HG02885 (cell line): Measurements from ENCODE around the gene USO1.
A peak's percentile ranks its signal among the peaks of the same experiment; 100 is the strongest.
"Not testable (repeated sequence)": the region's sequence is repeated elsewhere in the genome, so short reads cannot be mapped to it uniquely, and the experiment has no call there.

ENCODE experiments used
- ATAC-seq: cut with Tn5 transposase; IDR thresholded peaks from one replicate; pipeline ENCODE4 v1.9.1; 2021; ENCODE audit warnings: mild to moderate bottlenecking; ENCODE audit not compliant: unreplicated experiment, poor library complexity

Gene USO1, protein sequence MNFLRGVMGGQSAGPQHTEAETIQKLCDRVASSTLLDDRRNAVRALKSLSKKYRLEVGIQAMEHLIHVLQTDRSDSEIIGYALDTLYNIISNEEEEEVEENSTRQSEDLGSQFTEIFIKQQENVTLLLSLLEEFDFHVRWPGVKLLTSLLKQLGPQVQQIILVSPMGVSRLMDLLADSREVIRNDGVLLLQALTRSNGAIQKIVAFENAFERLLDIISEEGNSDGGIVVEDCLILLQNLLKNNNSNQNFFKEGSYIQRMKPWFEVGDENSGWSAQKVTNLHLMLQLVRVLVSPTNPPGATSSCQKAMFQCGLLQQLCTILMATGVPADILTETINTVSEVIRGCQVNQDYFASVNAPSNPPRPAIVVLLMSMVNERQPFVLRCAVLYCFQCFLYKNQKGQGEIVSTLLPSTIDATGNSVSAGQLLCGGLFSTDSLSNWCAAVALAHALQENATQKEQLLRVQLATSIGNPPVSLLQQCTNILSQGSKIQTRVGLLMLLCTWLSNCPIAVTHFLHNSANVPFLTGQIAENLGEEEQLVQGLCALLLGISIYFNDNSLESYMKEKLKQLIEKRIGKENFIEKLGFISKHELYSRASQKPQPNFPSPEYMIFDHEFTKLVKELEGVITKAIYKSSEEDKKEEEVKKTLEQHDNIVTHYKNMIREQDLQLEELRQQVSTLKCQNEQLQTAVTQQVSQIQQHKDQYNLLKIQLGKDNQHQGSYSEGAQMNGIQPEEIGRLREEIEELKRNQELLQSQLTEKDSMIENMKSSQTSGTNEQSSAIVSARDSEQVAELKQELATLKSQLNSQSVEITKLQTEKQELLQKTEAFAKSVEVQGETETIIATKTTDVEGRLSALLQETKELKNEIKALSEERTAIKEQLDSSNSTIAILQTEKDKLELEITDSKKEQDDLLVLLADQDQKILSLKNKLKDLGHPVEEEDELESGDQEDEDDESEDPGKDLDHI

DNA sequence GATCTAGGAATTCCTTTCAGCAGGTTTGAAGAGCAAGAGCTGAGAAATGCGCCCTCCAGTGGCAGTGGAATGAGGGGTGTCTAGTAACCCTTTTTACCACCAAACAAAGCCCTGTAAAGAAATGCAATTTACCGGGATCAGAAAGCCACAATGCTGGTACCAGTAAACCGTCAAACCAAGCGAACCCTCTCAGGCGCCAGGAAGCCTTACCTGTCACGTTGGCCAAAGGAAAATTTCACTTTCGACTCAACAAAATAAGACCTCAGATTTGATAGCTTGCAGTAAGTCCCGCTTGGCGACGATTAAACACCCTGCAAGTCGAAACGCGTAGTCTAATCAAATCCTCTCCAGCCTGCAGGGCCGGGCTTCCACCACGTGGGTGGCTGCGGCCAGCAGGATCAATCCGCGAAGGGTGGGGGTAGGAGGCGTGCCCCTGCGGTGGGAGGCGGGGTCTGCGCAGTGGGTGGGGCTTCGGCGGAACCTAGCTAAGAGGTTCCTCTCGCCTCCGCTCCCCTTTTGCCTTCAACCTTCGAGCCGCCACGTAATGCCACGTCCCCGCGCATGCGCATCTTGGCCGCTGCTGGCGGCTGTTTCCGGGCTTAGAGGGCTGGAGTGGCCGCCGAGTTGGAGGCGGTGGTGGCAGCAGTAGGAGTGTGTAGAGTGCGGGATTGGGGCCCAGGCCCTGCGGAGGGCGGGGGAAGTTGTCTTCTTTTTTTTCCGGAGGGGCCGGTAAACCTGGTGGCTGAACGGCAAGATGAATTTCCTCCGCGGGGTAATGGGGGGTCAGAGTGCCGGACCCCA, at the start of gene USO1:
Gene USO1, plus strand, starts transcription at position 512 of the 801 bp plus-strand sequence. Its CDS starts 243 bp downstream, at position 755.
- ATAC-seq: peak; percentile 87

DNA sequence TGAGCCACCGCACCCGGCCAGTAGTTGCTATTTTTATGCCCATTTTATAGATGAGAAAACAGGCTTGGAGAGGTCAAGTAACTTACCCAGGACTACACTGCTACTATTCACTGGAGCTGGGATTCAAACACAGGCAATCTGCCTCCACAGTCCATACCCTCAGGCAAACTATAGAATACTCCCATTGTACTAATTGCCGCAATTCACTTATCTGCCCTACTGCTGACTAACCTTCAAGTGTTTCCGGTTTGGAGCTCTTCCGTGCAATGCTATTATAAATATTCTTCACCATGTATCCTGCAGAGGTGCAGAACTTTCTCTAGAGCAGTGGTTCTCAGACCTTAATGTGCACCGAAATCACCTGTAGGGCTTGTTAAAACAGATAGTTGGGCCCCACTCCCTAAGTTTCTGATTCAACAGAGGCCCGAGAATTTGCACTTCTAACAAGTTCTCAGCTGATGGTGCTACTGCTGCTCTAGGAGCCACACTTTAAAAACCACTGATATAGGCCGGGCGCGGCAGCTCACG, 49.3 kb upstream of the USO1 start:
- no peak for ATAC-seq

DNA sequence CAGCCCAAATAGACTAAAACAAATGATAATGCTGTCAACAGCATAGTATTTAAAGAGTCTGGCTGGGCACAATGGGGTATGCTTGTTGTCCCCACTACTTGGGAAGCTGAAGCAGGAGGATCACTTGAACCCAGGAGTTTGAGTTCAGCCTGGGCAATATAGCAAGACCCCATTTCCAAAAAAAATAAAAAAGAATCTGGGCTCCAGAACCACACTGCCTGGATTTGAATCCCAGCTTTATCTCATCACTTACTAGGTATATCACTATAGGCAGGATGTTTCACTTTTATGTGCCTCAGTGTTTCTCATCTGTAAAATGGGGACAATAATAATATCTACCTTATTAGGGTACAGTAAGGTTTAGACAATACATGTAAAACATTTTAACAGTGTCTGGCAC, 45.9 kb upstream of the USO1 start:
- ATAC-seq: no peak

DNA sequence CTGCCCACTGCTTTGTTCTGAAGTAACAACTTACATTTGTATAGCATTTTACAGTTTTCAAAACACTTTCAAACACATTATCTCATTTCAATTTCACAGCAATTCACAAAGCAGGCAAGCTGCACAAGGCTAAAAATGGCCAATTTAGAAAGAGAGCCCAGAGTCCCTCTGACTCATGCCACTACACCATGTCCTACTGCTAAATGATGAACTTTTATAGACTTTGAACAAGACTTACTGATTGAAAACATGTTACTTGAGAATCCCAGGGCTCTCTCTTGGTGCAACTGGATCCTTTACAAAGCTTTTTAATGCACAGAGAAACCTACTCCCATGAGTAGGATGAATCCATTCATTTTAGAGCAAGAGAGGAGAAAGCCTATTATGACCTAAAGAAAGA, 45.4 kb upstream of the USO1 start:
- ATAC-seq: no peak

DNA sequence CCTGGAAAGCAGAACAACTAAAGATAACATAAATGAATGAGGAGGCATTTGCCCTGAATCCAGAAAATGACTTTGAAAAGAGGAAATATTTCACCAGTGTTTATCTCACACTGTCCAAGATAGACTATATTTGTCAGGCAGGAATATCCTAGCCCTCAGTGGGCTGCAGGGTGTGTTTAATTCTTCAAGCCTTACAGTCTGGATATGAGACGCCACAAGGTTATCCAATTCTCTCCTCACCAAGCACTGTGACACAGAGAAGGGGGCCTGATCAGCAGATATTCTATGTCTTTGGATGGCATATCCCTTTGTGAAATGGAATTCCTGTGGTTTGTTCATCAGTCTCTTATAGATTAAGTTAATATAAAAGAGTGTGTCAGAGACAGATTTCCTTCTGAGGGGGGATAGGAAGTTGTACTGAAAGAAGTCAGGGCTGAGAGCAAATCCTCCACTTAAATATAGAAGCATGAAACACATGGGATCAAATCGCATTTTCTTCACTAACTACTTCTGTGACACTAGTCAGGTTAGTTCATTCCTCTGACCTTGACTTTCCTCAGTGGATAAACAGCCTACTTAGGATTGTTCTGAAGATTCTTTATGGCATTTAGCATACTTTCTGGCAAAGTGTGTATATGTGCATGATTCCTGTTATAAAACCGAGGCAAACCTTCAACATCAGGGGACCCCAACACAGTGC, 44.4 kb upstream of the USO1 start:
- ATAC-seq: no peak

DNA sequence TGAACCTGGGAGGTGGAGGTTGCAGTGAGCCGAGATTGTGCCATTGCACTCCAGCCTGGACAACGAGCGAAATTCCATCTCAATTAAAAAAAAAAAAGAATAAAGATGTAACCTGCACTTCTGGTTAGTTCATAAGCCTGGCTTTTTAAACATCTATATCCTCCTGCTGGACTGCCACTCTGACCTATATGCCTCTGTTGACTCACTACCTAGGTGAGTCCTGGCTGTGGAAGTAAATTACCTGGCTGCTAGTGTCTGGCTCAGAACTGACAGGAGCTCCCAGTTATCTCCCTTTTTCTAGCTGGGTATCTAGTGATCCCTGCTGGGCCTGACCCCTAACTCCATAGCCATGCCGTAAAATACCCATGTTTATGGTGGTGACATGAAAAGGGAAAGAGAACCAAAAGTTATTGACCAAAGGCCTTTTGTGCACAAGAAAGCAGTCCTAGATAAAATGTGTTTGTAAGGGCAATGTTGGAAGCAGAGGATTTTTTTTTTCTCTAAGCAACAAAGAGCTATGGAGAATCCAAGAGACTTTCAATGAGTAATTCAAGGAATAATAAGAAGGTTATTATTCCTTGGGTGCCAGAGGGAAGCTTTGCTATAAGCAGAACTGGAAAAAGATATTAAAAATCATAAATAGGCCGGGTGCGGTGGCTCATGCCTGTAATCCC, 40.8 kb upstream of the USO1 start:
- no peak for ATAC-seq

DNA sequence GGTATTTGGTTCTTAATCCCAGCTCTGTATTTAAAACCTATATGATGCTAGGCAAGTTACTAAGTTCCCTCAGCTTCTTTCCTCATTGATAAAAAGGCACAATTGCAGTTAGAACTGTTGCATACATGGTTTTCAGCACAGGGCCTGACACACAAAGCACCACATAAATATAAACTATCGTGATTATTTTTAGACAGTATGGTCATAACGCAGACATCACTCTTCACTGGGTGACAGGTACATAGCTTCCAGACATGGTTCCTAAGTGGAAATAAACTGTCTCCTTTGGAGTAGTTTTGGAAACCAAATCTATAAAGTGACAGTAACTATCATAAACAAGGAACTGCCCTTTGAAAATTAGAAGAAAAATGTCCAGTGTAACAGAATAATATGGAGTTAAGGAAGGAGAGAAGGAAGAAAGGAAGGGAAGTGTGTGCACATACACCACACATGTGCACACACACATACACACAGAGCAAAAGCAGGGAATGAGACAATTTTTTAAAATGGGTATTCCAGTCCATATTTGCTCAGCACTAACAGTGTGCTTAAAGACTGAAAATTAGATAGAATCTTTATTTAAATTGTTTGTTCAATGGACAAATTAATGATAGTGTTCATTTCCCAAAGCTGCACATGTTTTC, 38.7 kb upstream of the USO1 start:
- ATAC-seq: no peak

DNA sequence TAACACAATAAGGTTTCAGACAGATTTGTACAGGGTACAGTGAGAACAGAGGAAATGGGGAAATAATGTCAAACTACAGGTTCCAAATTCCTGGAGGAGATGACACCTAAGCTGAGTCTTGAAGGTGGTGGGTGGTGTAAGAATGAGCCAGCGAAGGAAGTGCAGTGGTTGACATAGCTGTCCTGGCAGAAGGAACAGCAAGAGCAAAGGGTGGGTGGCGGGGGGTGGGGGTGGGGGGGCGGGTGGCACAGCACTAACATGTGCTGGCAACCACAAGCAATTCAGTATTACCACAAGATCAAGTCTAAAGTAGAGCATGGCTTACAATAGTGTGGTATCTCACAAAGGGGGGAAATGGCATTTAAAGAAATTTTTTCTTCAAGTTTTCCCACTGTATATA, 38.0 kb upstream of the USO1 start:
- no peak for ATAC-seq

DNA sequence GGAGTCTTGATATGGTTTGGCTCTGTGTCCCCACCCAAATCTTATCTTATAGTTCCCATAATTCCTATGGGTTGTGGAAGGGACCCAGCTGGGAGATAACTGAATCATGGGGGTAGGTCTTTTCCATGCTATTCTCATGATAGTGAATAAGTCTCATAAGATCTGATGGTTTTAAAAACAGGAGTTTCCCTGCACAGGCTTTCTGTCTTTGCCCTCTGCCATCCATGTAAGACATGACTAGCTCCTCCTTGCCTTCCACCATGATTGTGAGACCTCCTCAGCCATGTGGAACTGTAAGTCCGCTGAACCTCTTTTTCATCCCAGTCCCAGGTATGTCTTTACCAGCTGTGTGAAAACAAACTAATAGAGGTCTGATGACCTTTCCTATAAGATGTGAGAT, 37.3 kb upstream of the USO1 start:
- not testable (repeated sequence) for ATAC-seq

DNA sequence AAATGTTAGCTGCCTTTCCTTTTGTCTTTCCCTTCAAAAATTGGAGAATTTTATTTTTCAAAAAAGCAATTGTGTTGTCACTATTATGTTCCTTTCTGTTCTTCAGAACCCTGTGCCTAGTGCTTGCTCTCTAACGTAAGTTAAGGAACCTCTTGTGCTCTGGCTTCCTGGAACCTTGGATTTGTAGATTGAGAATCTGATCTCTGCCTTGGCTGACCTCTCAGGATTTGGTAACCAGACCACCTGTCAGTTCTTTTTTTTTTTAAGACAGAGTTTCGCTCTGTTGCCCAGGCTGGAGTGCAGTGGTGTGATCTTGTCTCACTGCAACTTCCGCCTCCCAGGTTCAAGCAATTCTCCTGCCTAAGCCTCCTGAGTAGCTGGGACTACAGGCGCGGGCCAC, 32.3 kb upstream of the USO1 start:
- ATAC-seq: not testable (repeated sequence)

DNA sequence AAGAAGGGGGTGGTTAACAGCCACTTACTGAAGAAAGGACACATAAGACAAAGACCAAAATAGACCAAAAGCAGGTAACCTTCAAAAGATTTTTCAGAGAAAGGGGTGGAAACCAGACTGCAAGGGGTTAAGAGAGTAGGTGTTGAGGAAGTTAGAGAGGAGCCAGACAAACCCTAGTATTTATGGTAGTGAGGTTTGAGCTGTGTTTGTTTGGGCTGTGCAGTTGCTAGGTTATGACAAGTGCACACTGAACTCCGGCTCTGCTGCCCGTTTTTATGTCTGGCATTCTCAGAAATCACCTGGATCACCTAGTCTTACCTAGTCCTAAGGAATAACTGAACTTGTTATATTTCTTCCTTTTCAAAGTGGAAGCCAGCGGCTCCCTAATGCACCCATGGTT, 28.3 kb upstream of the USO1 start:
- peak; percentile 51 for ATAC-seq

DNA sequence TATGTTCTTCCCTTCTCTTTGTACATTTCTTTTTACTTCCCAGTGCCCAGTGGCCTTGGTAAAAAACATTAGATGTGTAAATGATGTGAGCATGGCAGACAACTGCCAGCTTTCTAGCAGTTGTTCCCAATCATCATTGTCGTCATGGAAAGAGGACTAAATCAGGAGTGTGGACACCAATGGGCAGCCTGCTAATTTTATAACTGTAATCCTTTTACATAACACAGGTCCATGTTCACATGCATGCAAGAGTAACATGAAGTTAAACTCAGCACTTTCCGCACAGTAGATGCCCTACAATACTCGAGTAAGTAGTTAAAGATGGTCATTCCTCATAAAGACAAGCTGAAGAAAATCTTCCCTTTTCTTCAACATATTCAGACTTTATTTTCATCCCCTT, 27.8 kb upstream of the USO1 start:
- ATAC-seq: no peak

DNA sequence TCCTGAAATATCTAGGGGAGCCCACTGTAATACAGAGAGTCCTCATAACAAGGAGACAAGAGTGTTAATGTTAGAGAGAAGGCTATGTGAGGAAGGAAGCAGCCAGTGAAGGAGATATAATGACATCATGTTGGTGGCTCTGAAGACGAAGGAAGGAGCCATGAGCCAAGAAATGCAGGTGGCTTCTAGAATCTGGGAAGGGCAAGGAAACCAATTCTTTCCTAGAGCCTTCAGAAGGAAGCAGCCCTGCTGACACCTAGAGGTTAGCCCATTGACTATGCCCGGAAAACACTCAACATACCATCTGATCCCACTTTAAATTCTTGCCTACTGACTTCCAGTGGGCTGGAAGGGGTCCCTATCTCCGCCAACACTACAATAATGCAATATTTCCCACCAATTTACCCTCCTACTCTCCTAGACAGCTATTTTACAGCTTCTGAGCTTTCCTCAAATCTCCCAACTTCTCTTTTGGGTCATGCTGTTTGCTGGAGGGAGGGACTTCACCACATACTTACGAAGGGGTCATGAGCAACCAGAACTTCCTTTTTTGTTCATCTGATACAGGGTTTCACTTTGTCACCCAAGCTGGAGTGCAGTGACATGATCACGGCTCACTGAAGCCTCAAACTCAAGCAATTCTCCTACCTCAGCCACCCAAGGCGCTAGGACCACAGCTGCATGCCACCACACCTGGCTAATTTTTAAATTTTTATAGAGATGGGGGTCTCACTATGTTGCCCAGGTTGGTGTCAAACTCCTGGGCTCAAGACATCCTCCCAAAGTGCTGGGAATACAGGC, 26.0 kb upstream of the USO1 start:
- peak; percentile 94 for ATAC-seq

DNA sequence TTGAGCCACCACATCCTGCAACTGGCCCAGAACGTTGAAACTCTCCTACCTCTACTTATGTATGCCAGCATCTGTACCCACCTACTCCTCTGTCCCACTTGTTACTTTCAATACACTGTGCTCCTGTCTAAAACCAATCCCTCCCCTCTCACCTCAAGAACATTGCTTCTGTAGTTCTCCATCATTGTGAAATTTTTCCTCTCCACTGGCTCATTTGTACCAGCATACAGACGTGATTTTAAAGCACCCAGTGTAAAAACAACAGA, 25.5 kb upstream of the USO1 start:
- peak; percentile 32 for ATAC-seq

DNA sequence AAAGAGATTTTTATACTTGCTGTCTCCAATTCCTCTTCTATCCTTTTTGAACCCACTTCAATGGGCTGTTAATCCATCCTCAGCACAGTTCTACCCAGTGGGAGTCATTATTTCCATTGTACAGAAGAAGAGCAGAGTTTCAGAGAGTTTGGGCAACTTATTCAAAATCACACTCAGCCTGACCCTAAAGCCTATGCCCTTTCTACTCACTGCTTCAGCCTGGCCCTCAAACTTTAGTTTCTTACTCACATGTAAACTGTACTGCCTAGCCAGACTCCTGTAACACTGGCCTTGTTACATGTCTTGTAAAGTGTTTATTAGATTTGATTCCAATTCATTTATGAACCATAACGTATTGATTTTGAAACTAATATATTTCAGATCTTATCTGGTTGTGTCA, 25.1 kb upstream of the USO1 start:
- ATAC-seq: peak; percentile 22

DNA sequence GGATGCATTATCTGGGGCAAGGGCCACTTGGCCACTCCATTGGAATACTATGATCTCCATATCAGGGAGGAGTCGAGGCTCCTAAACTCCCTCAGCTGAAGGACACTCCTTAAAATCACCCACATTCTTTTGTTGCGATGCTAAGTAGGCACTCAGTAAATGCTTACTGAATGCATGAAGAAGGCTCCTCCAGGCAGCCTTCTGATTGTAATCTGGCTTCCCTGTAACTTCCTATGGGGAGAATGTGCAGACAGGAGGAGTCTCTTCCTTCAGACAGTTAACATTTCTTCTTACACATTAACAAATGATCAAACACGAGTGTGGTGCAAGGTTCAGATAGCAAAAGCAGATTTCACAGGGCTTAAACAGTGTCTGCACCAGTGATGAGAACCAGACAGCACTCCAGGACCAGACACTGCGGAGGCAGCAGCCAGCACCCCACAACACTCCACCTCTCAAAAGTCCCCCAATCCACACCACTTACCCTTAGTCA, 21.4 kb upstream of the USO1 start:
- ATAC-seq: no peak

DNA sequence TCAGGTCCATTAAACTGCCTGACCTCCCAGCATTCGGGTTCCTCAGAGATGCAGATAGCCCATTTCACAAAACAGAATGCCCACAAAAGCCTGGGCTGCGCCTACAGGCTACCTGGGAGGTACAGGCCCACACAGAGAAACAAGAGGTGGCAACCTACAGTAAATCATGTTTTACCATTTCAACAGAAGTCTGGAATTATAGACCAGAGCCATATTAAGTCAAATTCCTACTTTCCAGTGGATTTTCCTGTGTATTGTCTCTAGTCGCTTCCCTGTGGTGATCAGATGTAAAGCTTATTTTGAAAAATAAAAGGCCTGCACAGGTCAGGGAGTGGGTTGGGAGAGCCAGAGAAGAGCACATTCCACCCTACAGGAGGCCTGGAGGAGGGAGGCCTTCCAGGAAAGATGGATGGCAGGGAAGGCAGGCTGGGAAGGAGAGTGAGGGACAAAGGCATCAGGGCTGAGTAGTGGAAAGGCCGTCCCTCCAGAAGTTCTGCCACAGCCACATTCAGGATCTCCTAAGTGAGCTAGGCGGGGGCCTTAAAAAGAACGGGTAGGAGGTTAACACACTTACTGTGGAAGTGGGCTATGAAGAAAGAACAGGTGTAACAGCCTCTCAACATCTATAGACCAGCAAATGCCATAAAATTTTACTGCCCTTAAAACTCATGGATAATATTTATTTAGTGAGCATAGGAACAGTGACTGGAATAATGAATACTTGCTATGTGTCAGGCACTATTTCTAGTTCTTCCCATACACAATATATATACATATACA, 19.0 kb upstream of the USO1 start:
- ATAC-seq: no peak
